H1 (cell line): ENCODE results near the gene CHST3. TPM values are rescaled to one million over a fixed set of nuclear protein-coding genes. Genes with fewer than 3 reads are reported as not detected.

Experiments
- CTCF ChIA-PET: fragments of 300-600 bp; sonication (Branson Sonifier 250); formaldehyde crosslinking; loops from one replicate; lab custom pipeline; 2021; ENCODE audit not compliant: partially characterized antibody; lab: Charles Lee
- POLR2A ChIA-PET: fragments of 300-600 bp; sonication (Branson Sonifier 250); formaldehyde crosslinking; loops from one replicate; lab custom pipeline; 2021; ENCODE audit warnings: inconsistent platforms; ENCODE audit not compliant: partially characterized antibody; lab: Charles Lee
- DNase-seq, 2 experiments: peaks; one replicate each; pipeline versions ENCODE4 v3.0.0 to v3.0.0-alpha.2; 2010 to 2022; ENCODE audit warnings: low spot score in 2 of 2, low read depth in 1 of 2, mixed read lengths in 1 of 2
- FAIRE-seq: peaks from 2 replicates; lab custom pipeline; 2011; peaks lifted over from hg19 to GRCh38; lab: Jason Lieb, UNC
- H2AFZ ChIP-seq: 2 replicates; pipeline ENCODE4 v1.8.1; 2012; ENCODE audit warnings: low read length, inconsistent platforms
- H2AK5ac ChIP-seq: 2 replicates; pipeline ENCODE4 v1.6.1; 2013; ENCODE audit warnings: low read depth, low read length
- H2BK120ac ChIP-seq: replicated peaks from 2 replicates; pipeline ENCODE3; 2013; ENCODE audit warnings: low read depth, low read length, inconsistent platforms
- H2BK12ac ChIP-seq: 2 replicates; pipeline ENCODE4 v1.6.1; 2013; ENCODE audit warnings: low read depth, low read length
- H2BK15ac ChIP-seq: 2 replicates; pipeline ENCODE4 v1.6.1; 2013; ENCODE audit warnings: low read length
- H2BK20ac ChIP-seq: 2 replicates; pipeline ENCODE4 v1.6.1; 2013; ENCODE audit warnings: low read length
- H2BK5ac ChIP-seq: 2 replicates; pipeline ENCODE4 v1.6.1; 2013; ENCODE audit warnings: low read depth, low read length
- H3K14ac ChIP-seq: 2 replicates; pipeline ENCODE4 v1.6.1; 2013; ENCODE audit warnings: inconsistent platforms; ENCODE audit not compliant: insufficient read length
- H3K18ac ChIP-seq: 2 replicates; pipeline ENCODE4 v1.6.1; 2013; ENCODE audit warnings: low read length; ENCODE audit errors: extremely low read depth
- H3K23ac ChIP-seq: 2 replicates; pipeline ENCODE4 v1.6.1; 2013; ENCODE audit warnings: inconsistent platforms; ENCODE audit not compliant: insufficient read length
- H3K23me2 ChIP-seq: 2 replicates; pipeline ENCODE4 v1.6.1; 2013; ENCODE audit warnings: low read depth, low read length
- H3K27ac ChIP-seq: 2 replicates; pipeline ENCODE4 v1.6.1; 2011; ENCODE audit warnings: low read depth, low read length, inconsistent platforms
- H3K27me3 ChIP-seq, 4 experiments: replicated peaks in 1 of 4; 1 replicate in 1 of 4; 2 replicates in 3 of 4; pipeline versions ENCODE4 v1.6.1 to v1.8.1; 2011 to 2013; ENCODE audit warnings: low read length in 3 of 4, mild to moderate bottlenecking in 3 of 4, inconsistent platforms in 2 of 4, mixed read lengths in 2 of 4, moderate library complexity in 1 of 4; ENCODE audit not compliant: control insufficient read depth in 3 of 4, insufficient read depth in 3 of 4; ENCODE audit errors: extremely low read depth in 1 of 4
- H3K36me3 ChIP-seq, 4 experiments: 2 replicates each; pipeline versions ENCODE4 v1.6.1 to v1.8.1; 2011 to 2013; ENCODE audit warnings: mild to moderate bottlenecking in 4 of 4, low read length in 3 of 4, moderate library complexity in 2 of 4, control low read depth in 1 of 4, inconsistent platforms in 1 of 4; ENCODE audit not compliant: insufficient read depth in 4 of 4, control insufficient read depth in 2 of 4
- H3K4ac ChIP-seq: replicated peaks from 2 replicates; pipeline ENCODE3; 2013; ENCODE audit warnings: low read length, low read depth, mixed read lengths, inconsistent platforms; ENCODE audit not compliant: insufficient read length
- H3K4me1 ChIP-seq, 4 experiments: replicated peaks in 1 of 4; 1 replicate in 1 of 4; 2 replicates in 3 of 4; pipeline versions ENCODE4 v1.6.1 to v1.8.1; 2011 to 2013; ENCODE audit warnings: low read length in 3 of 4, inconsistent platforms in 2 of 4, mixed read lengths in 1 of 4; ENCODE audit not compliant: insufficient read depth in 4 of 4, control insufficient read depth in 3 of 4
- H3K4me2 ChIP-seq, 2 experiments: 2 replicates each; pipeline versions ENCODE4 v1.6.1 to v1.8.1; 2011 to 2013; ENCODE audit warnings: low read depth in 2 of 2, low read length in 2 of 2, control low read depth in 1 of 2, inconsistent platforms in 1 of 2, mild to moderate bottlenecking in 1 of 2; ENCODE audit not compliant: insufficient read depth in 1 of 2
- H3K4me3 ChIP-seq, 4 experiments: fragments of 200-600, 300-600 bp in 1 of 4; sonication (generic), shearing (Covaris generic), sonication (Bioruptor Twin) in 1 of 4; 2 replicates each; pipeline versions ENCODE4 v1.5.1 to v1.8.1; 2011 to 2016; ENCODE audit warnings: low read length in 4 of 4, low read depth in 3 of 4, control low read depth in 2 of 4, inconsistent platforms in 2 of 4, mild to moderate bottlenecking in 2 of 4, mixed read lengths in 1 of 4, moderate library complexity in 1 of 4; ENCODE audit not compliant: insufficient read depth in 2 of 4; ENCODE audit errors: extremely low read depth in 1 of 4
- H3K56ac ChIP-seq: replicated peaks from 2 replicates; pipeline ENCODE3; 2013; ENCODE audit warnings: low read depth, mild to moderate bottlenecking, mixed read lengths, low read length, inconsistent platforms; ENCODE audit not compliant: insufficient read length
- H3K79me1 ChIP-seq: 2 replicates; pipeline ENCODE4 v1.6.1; 2013; ENCODE audit warnings: low read depth, low read length, control low read depth
- H3K79me2 ChIP-seq, 2 experiments: 2 replicates each; pipeline versions ENCODE4 v1.6.1 to v1.8.1; 2012 to 2013; ENCODE audit warnings: low read length in 2 of 2, mild to moderate bottlenecking in 2 of 2, inconsistent platforms in 1 of 2; ENCODE audit not compliant: insufficient read depth in 2 of 2, control insufficient read depth in 1 of 2
- H3K9ac ChIP-seq, 4 experiments: replicated peaks in 1 of 4; 1 replicate in 1 of 4; 2 replicates in 3 of 4; pipeline versions ENCODE4 v1.6.1 to v1.8.1; 2011 to 2013; ENCODE audit warnings: low read depth in 3 of 4, low read length in 3 of 4, control low read depth in 2 of 4, mild to moderate bottlenecking in 2 of 4, moderate library complexity in 2 of 4, inconsistent platforms in 1 of 4; ENCODE audit errors: extremely low read depth in 1 of 4
- H3K9me3 ChIP-seq, 2 experiments: 2 replicates each; pipeline versions ENCODE4 v1.6.1 to v1.8.1; 2012 to 2013; ENCODE audit warnings: mild to moderate bottlenecking in 2 of 2, moderate library complexity in 2 of 2, control low read depth in 1 of 2, inconsistent platforms in 1 of 2, low read depth in 1 of 2, low read length in 1 of 2, mixed read lengths in 1 of 2; ENCODE audit not compliant: insufficient read depth in 2 of 2
- H4K20me1 ChIP-seq, 2 experiments: replicated peaks in 1 of 2; 2 replicates each; pipeline versions ENCODE3 to v1.8.1; 2011 to 2013; ENCODE audit warnings: inconsistent platforms in 2 of 2, low read length in 2 of 2, mild to moderate bottlenecking in 1 of 2; ENCODE audit not compliant: insufficient read depth in 2 of 2, control insufficient read depth in 1 of 2
- H4K5ac ChIP-seq: 2 replicates; pipeline ENCODE4 v1.6.1; 2013; ENCODE audit warnings: low read length, low read depth, mixed read lengths, inconsistent platforms; ENCODE audit not compliant: insufficient read length
- H4K8ac ChIP-seq: 2 replicates; pipeline ENCODE4 v1.8.0; 2013; ENCODE audit warnings: mild to moderate bottlenecking, moderate library complexity, low read length, inconsistent platforms; ENCODE audit not compliant: insufficient read depth; ENCODE audit errors: extremely low read depth
- H4K91ac ChIP-seq: replicated peaks from 2 replicates; pipeline ENCODE3; 2013; ENCODE audit warnings: low read length, mixed read lengths, inconsistent platforms; ENCODE audit not compliant: insufficient read length
- ASH2L ChIP-seq: fragments of 200-600, 300-600 bp; sonication (generic); IDR thresholded peaks from one replicate; pipeline ENCODE4 v1.7.1; 2017; ENCODE audit warnings: low read length
- CEBPB ChIP-seq: IDR thresholded peaks from 2 replicates; pipeline ENCODE4 v1.6.1; 2012; ENCODE audit warnings: low read depth, low read length
- KDM1A ChIP-seq: fragments of 200-600, 300-600 bp; sonication (generic); IDR thresholded peaks from 2 replicates; pipeline ENCODE4 v1.7.1; 2016; ENCODE audit warnings: mild to moderate bottlenecking, low read length, borderline replicate concordance
- WGBS, 2 experiments: shearing (Covaris generic) in 1 of 2; methylation state at CpG; one replicate each; pipeline versions ENCODE4 v1.1.6 to v1.1.7; 2013 to 2015; ENCODE audit warnings: low lambda C conversion rate in 2 of 2, mixed read lengths in 2 of 2, inconsistent platforms in 1 of 2, low coverage in 1 of 2, missing lambda C conversion rate in 1 of 2; ENCODE audit not compliant: insufficient replicate concordance in 2 of 2, insufficient coverage in 1 of 2, insufficient read length in 1 of 2; ENCODE audit errors: extremely low coverage in 1 of 2, missing lambda C conversion rate in 1 of 2; 5-methylcytosine and 5-hydroxymethylcytosine counted together
- polyA plus RNA-seq, 7 experiments: library from polyadenylated mRNA; depleted of rRNA in 3 of 7; stranded (reverse) in 5 of 7; unstranded in 2 of 7; fragments of >200 nt in 5 of 7; fragments of 200-250 nt in 2 of 7; gene quantifications; 1 replicate in 5 of 7; 2 replicates in 1 of 7; 4 replicates in 1 of 7; pipeline versions ENCODE4 v1.2.1 to v1.2.3, GENCODE V29; 2011 to 2013; ENCODE audit warnings: missing spikeins in 2 of 7, mixed read lengths in 2 of 7
- total RNA-seq: library from RNA; stranded (reverse); fragmentation: NEBNext Ultra II Directional; extraction: Animal tissue kit (Norgen Biotek cat#: 25700); gene quantifications from 2 replicates; pipeline ENCODE4 v1.2.1, GENCODE V29; 2021

The CHST3 gene
- total and polyA plus RNA-seq, 2 of the 8 experiments (the other 6 are each of a cell fraction or from before 2014, with no cell fraction given) = 2.0 to 5.8 TPM

- Histone ChIP-seq H2AK5ac (no peak overlapping the region), H2BK120ac (no peak overlapping the region), H4K8ac (no peak overlapping the region), H3K9ac (no peak overlapping the region), H4K91ac (no peak overlapping the region), H3K4me1 (peaks cover 0 to 4% (median under 1%) of the 10 kb centered on the region in 4 experiments; a peak in 2 of 7 replicates), H2AFZ (no peak overlapping the region), H2BK15ac (no peak overlapping the region), H3K9me3 (no peaks in the 10 kb centered on the region), H3K23ac (no peak overlapping the region), H3K79me2 (no peaks in the 10 kb centered on the region), H4K20me1 (no peaks in the 10 kb centered on the region), H3K4me2 (no peak overlapping the region), H2BK5ac (no peak overlapping the region), H3K27me3 (no peaks in the 10 kb centered on the region), H3K36me3 (no peaks in the 10 kb centered on the region), H3K23me2 (no peaks in the 10 kb centered on the region), H3K4ac (no peak overlapping the region), H2BK20ac (no peak overlapping the region), H3K4me3 (no peak overlapping the region), H4K5ac (no peak overlapping the region), H3K27ac (no peak overlapping the region), H2BK12ac (no peak overlapping the region), H3K18ac (no peak overlapping the region), H3K56ac (no peak overlapping the region), H3K79me1 (no peaks in the 10 kb centered on the region), H3K14ac (no peak overlapping the region)
- ChIA-PET POLR2A (interaction anchor here (1.2 kb wide), 1 partner anchor 8 kb away, joined by 3 read pairs; no protein-coding TSS in a partner anchor), CTCF (interaction anchor here (0.9 to 1.6 kb wide), 2 partner anchors 49 to 64 kb away, joined by 3 to 4 read pairs; no protein-coding TSS in a partner anchor)
- DNase-seq (no peak), FAIRE-seq (no peak)
- WGBS, 2 experiments = 88% methylated on average over 9 of the region's 9 CpGs; no CpG with 5 or more reads in 1 of the 2 experiments
- TF ChIP-seq KDM1A = no peak
- no peak for TF ChIP-seq CEBPB
- no peak for TF ChIP-seq ASH2L
Observed at GRCh38 chr10:72020914-72021809, 57.0 kb downstream of the CHST3 start.
